Measurements from ENCODE around the gene HBG1.

Gene HBG1

DNA sequence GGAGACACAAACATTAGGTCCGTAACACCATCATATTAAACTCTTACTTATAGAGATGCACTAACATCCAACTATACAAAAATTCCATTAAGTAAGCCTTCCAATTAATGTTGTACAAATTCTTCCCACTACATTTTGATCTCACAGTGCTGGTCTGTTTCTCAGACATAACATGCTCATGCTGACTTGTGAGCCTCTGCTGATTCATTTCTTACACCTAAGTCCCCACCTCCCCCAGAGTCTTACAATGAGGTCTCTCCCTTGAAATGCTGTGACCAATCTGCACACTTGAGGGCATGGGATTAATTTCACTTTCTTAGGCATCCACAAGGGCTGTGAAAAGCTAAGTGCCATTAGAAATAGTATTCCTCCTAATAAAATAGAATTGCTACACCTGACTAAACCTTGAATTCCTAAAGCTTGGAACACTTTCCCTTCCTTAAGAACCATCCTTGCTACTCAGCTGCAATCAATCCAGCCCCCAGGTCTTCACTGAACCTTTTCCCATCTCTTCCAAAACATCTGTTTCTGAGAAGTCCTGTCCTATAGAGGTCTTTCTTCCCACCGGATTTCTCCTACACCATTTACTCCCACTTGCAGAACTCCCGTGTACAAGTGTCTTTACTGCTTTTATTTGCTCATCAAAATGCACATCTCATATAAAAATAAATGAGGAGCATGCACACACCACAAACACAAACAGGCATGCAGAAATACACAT is 2.0 kb downstream of the HBG1 start:
- no peak for DNase-seq (ENCODE audit: low read depth in 2 of 2, low spot score in 1 of 2)

DNA sequence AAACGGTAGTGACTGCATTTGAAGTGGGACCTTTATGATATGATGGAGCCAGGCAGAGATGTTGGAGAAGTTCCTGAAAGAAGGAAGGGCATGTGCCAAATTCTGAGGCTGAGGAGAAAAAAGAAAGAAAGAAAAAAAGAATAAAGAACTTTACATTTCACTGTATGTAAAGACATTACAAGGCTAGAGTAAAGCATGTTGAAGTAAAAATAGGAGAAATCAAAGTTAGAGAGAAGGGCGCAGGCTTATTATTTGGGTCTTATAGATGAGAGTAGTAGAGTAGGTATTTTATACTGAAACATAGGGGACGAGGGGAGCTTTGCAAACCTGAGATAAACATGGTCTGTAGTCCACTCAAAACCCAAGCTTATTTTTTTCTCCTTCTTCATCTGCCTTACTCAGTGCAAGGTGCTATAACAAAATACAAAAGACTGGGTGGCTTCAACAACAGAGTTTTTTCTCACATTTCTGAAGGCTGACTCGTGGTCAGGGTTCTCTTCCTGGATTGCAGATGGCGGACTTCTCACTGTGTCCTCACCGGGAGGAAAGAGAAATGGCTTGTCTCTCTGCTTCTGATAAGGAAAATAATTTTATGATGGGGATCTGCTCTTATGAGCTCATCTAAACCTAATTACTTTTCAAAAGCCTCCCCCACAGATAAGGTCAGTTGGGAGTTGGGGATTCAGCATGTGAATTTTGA is 2.7 kb downstream of the HBG1 start:
- no peak for DNase-seq (ENCODE audit: low read depth in 2 of 2, low spot score in 1 of 2)

DNA sequence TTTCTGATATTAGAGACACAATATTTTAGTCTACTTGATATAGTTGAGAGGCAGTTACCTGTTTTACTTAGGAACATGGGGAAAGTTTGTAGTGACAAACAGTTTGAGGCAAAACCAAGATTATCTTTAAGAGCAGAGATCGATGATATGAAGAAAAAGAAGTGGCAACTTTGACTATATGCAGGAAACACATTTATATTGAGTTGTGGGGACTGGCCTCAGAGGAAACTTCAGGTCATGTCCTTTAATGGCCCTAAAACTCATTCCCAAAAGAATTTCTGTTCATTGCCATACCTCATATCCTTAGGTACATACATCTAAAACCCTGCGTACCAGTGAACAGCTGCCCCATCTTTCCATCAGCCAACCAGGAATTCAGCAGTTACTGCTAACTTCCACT is 4.5 kb downstream of the HBG1 start:
- DNase-seq (ENCODE audit: low read depth in 2 of 2, low spot score in 1 of 2), result no peak

DNA sequence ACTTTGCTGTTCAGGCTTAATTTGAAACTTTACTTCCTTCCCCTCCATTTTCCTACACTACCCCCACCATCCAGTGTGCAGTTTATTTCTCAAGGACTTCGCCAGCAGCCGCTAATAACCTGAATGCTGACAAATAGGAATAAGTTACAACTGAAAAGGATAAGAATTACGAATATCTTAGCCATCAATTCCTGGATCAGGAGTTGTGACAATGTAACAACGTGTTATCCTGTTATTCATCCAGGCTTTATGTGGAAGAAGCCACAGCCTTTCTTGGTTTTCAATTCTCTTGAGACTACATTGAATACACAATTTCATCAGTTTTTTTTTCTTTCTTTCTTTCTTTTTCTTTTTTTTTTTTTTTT is 5.9 kb downstream of the HBG1 start:
- DNase-seq (ENCODE audit: low read depth in 2 of 2, low spot score in 1 of 2), result no peak

DNA sequence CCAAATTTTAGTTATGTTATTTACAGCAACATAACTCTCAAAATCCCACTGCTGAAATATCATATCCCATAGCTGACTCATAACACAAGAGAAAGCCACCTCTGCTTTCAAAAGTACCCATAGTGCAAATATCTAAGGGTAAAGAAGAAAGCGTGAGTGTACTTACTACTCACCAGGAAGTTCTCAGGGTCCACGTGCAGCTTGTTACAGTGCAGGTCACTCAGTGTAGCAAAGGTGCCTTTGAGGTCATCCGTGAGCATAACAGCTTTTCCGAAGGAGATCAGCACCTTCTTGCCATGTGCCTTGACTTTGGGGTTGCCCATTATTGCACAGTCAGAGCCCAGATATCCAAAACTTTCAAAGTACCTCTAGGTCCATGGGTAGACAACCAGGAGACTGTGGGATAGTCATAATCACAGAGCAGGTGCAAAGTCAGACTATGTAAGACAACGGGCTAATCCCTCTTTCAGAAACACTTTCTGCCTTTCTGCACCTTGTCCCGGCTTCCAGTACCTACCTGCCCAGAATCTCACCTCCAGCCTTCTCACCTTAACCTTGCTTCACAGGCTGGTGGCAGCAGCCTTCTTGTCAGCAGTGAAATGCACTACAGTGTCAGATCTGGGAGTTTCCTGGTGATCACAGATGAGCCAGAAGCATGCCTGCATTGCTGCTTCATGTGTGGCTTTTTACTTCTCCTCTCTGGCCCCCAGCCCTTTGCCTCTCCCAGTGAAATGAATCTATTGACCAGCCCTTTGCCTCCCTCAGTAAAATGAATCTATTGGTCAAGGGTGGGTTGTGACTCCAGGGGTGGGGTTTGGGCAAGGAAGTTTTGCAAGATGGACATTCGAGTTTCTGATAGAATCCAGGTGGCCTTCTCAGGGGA is 6.5 kb downstream of the HBG1 start:
- no peak for DNase-seq (ENCODE audit: low read depth in 2 of 2, low spot score in 1 of 2)

DNA sequence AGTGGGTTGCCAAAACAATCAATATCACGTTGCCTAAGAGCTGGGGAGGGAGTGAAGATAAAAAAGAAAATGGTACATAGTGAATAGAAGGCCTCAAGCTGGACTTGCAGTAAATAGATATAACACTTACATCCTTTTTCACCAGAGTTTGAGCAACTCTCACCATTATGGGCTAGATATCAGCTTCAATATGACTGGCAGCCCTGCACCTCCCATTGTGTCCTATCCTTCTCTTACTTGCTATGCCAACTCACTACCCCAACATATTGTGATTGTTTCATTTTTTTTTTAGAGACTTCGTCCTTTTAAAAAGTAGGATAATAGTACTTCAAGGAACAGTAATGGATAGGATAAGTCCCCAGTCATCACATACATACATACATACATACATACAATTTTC is 7.4 kb downstream of the HBG1 start:
- no peak for DNase-seq (ENCODE audit: low read depth in 2 of 2, low spot score in 1 of 2)

DNA sequence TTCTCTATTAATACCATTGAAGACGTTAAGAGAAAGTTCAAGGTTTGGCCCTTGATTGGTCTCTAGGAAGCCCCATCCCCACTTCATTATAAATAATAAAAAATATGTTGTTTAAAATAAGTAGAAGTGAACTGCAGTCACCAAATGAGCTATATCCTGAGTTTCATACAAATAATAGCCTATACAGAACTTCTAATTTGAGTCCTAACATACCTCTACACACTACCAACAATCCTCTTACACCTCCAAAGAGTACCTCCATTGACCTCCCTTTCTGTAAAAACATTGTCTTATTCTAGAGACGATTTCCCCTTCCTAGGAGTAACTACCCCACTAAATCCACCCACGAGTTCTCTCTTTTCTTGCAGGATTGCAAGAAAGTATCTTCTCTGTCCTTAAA is 8.2 kb downstream of the HBG1 start:
- no peak for DNase-seq (ENCODE audit: low read depth in 2 of 2, low spot score in 1 of 2)

DNA sequence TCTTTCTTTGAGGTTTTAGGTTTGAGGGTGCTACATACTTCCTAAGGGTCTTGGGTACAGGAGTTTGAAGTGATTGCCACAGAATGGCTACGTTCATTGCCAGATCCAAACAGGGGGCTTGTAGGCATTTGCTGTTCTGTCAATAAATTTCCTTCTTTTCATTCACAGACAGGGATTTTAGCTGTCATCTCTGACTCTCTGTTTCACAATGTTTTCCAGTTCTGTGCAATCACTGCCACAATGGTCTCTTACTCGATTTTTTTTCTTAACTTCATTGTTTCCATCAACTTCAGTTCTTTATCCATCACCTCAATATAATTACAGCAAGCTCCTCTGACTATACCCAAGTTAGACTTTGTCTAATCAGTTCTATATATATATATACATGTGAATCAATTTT is 9.2 kb downstream of the HBG1 start:
- DNase-seq (ENCODE audit: low read depth in 2 of 2, low spot score in 1 of 2), result no peak

DNA sequence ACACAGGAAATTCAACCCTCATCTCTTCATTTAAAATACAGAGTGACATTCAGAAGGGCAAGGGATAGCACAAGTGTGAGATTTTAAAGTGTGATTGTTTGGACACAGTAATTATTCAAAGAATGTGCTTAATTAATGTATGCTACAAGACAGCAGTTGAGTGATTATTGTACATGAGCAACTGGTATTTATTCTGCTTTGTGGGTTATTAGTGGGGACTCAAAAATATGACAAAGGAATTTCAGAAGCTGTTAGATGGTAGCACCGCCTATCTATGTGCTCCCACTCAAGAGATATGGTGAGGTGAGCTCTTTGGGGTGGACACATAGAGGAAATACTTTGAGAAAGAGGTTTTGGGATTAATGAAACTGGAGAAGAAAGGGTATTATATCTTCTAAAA is 9.6 kb downstream of the HBG1 start:
- DNase-seq (ENCODE audit: low read depth in 2 of 2, low spot score in 1 of 2), result no peak

DNA sequence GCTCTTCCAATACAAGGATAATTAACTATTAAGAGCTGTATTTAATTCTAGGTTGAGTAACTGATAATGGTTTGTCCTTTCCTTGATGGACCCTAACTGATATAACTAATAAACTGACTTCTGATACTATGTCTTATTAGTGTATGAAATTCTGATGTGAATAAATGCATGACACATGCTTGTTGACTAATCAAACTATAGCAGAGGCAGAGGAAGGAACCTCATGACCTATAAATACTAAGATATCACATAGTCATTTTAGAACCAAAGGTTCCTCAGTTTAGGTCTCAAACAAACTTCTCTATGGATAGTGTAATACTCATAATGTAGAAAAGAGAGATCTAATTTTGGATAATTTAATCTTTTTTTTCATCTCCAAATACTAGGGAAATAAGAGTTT is 10.6 kb downstream of the HBG1 start:
- no peak for DNase-seq (ENCODE audit: low read depth in 2 of 2, low spot score in 1 of 2)

DNA sequence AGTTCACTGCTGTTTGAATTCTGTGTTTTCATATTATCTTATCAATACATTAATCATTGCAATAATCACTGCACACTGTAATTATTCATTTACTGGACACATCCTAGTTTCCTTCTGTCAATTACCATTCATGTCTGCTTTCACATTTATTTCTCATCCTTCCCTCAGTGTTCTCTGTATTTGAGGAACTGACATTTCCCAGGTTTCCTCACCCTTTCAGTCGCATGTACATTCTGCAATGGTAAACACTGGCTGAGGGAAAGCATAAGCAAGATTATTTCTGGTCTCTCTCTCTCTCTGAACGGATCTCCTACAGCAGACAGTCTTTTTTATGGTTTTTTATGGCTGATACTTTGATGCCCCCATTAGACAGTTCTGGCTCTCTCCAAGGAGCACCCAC is 11.2 kb downstream of the HBG1 start:
- no peak for DNase-seq (ENCODE audit: low read depth in 2 of 2, low spot score in 1 of 2)

DNA sequence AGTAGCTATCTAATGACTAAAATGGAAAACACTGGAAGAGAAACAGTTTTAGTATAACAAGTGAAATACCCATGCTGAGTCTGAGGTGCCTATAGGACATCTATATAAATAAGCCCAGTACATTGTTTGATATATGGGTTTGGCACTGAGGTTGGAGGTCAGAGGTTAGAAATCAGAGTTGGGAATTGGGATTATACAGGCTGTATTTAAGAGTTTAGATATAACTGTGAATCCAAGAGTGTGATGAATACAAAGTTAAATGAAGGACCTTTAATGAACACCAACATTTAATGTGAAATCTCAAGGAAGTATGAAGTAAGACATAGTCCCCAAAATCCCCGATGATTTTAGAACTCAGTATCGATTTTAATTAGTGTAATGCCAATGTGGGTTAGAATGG is 12.2 kb downstream of the HBG1 start:
- DNase-seq (ENCODE audit: low read depth in 2 of 2, low spot score in 1 of 2), result no peak

DNA sequence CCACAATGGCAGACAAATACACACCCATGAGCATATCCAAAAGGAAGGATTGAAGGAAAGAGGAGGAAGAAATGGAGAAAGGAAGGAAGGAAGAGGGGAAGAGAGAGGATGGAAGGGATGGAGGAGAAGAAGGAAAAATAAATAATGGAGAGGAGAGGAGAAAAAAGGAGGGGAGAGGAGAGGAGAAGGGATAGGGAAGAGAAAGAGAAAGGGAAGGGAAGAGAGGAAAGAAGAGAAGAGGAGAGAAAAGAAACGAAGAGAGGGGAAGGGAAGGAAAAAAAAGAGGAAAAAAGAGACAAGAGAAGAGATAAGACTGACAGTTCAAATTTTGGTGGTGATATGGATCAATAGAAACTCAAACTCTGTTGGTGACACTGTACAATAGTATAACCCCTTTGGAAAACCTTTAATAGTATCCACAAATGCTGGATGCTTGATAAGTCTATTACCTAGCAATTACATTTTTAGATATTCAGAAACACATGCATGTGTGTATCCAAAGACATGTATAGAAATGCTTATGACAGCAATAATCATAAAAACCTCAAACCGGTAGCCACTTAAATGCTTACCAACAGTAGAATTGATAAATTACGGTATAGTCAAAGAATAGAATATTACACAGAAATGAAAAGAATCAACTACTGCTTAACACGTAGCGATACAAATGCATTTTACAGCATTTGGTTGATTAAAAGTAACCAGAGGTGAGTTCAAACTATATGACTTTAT is 14.1 kb downstream of the HBG1 start:
- no peak for DNase-seq (ENCODE audit: low read depth in 2 of 2, low spot score in 1 of 2)

DNA sequence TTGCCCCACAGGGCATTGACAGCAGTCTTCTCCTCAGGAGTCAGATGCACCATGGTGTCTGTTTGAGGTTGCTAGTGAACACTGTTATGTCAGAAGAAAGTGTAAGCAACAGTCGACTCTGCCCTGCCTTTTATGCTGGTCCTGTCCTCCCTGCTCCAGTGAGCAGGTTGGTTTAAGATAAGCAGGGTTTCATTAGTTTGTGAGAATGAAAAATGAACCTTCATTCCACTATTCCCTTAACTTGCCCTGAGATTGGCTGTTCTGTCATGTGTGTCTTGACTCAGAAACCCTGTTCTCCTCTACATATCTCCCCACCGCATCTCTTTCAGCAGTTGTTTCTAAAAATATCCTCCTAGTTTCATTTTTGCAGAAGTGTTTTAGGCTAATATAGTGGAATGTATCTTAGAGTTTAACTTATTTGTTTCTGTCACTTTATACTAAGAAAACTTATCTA is 15.2 kb downstream of the HBG1 start, which contains the start of gene HBD:
HBD (minus strand) TSS at position 103 of the 454 bp plus-strand sequence; CDS start at position 53, 50 bp downstream.
- DNase-seq (ENCODE audit: low read depth in 2 of 2, low spot score in 1 of 2), result no peak

DNA sequence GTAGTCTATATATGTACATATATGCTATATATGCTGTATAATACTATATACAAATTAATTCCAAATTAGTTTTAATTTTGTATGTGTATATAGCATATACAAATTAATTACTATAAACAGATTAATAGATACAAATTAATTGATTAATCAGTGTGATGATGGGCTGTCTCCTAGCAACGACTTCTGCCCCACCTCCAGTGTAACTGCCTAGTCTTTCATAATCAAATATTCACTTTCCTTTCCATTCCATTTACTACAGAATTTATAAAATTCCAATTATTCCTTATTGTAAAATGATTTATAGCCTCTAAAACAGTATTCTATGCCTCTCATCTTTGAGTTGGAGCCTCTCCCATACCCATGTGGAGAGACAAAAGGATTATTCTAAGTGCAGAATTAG is 16.4 kb downstream of the HBG1 start:
- DNase-seq (ENCODE audit: low read depth in 2 of 2, low spot score in 1 of 2), result no peak

DNA sequence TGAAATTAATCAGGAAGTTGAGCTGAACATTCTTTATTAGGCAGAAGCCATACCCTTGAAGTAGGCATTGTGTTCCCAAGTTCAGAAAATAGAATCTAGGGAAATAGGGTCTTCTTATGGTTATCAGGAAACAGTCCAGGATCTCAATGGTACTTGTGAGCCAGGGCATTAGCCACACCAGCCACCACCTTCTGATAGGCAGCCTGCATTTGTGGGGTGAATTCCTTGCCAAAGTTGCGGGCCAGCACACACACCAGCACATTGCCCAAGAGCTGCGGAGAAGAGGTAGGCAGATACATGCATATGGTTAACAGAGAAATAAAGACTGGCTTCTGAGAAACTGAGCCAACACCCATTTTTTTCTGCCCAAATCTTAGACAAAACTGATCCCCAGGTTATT is 16.8 kb downstream of the HBG1 start:
- DNase-seq (ENCODE audit: low read depth in 2 of 2, low spot score in 1 of 2), result no peak

DNA sequence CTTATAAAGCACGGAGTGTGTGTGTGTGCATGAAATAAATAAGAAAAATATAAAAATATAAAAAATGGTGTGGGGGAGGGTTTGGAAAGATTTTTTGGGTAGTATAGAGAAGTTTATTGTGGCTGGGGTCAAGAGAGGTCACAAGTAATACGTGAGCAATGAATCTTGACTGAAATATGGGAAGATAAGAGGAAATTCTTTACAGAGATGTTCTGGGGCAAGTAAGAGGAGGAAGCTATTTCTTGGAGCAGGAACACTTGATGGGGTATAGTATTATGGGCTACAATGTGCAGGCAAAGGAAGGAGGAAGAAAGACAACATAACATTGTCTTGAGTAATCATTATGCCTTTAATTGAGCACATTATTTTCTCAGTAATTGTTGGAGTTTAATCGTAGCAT is 17.5 kb downstream of the HBG1 start:
- DNase-seq (ENCODE audit: low read depth in 2 of 2, low spot score in 1 of 2), result no peak

DNA sequence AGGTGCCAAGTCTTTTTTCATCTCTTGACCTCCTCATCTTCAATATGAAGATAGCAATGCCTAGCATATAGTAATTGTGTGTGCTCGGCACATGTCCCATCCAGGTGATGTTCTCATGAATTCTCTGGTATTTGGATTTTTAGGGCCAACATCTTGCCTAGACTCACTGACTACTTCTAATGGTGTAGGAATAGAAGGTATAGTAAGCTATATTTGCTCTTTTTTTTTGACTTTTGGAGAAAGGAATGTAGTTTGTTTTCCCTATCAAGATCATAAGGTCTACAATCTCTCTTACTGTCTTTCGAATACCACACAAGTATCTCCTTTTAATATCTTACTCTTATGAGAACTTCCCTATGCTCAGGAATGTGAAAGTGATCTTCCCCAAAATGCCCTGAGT is 18.5 kb downstream of the HBG1 start:
- no peak for DNase-seq (ENCODE audit: low read depth in 2 of 2, low spot score in 1 of 2)

DNA sequence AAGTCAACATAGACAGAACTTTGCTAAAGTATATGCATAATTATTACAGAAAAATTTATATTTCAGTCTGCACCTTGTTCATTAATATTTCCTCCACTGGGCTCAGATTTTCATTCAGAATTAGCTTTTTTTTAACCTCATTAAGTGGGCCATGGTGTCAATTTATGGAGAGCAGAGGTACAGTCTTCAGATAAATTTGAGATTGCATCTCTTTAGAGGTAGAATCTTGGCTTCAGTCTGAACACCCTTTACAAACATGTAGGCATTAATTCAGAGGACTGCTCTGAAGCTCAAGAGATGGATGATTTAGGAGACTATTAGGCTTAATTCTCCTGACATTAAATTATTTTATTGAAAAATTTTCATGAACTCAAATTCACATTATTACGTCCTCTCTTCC is 19.4 kb downstream of the HBG1 start:
- DNase-seq (ENCODE audit: low read depth in 2 of 2, low spot score in 1 of 2), result no peak

DNA sequence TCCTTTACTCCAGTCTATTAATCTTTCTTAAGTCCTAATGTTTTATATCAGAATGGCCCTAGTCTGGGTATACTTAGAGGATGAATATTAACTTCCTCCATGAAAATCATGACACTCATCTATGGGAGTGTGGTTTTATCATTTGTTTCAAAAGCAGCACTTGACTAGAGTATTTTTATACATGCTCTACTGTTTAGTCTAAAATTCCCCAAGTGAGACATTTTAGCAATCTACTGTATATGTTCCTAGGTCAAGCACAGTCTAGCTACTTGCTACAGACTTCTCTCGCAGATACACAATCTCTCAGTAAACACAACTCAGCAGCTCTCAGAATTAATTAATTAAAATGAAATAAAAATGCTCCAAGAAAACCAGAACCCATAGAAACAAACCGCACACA is 19.9 kb downstream of the HBG1 start:
- no peak for DNase-seq (ENCODE audit: low read depth in 2 of 2, low spot score in 1 of 2)

DNA sequence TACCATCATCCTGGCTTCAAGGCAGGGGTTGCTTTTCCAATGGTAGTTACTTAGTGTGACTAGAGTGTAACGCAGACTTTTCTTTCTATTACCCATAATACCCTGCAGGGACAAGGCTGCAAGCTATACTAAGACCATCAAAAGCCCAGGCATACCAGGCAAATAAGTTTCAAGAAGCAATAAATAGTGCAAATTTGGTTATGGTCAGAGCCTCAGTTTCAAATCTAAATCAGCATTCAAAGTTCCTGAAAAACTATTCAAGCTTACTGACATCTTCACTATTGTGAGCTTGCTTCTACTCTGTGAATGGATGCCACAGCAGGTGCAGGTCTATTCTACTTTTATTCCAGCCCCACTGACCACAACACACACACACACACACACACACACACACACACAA is 20.3 kb downstream of the HBG1 start:
- DNase-seq (ENCODE audit: low read depth in 2 of 2, low spot score in 1 of 2), result no peak
